Calu3 (cell line): ENCODE measurements around the gene CCDC54. TPM values are rescaled to one million over a fixed set of nuclear protein-coding genes. Genes with fewer than 3 reads are reported as not detected.

ENCODE experiments used
- BruUV-seq: library from RNA; stranded (reverse); fragments of 400-500 nt; replicated peaks from 2 replicates; lab custom pipeline; 2021; lab: Mats Ljungman, UMichigan
- CTCF ChIA-PET: fragments of 300-600 bp; sonication (Branson Sonifier 250); formaldehyde crosslinking; loops from one replicate; lab custom pipeline; 2022; ENCODE audit warnings: antibody characterized with exemption; lab: Charles Lee
- DNase-seq: peaks from one replicate; pipeline ENCODE4 v3.0.0; 2022
- H3K27ac Mint-ChIP-seq: one replicate; pipeline ENCODE4 v1.8.0; 2022; ENCODE audit warnings: mixed read lengths; ENCODE audit not compliant: unreplicated experiment
- H3K27me3 Mint-ChIP-seq: one replicate; pipeline ENCODE4 v1.8.0; 2022; ENCODE audit warnings: mixed read lengths; ENCODE audit not compliant: unreplicated experiment
- H3K36me3 Mint-ChIP-seq: one replicate; pipeline ENCODE4 v1.8.0; 2022; ENCODE audit warnings: mild to moderate bottlenecking, moderate library complexity, mixed read lengths; ENCODE audit not compliant: insufficient read depth, unreplicated experiment
- H3K4me1 Mint-ChIP-seq: one replicate; pipeline ENCODE4 v1.8.0; 2022; ENCODE audit warnings: mild to moderate bottlenecking, low read depth, mixed read lengths; ENCODE audit not compliant: unreplicated experiment
- H3K4me3 Mint-ChIP-seq: one replicate; pipeline ENCODE4 v1.8.0; 2022; ENCODE audit warnings: mild to moderate bottlenecking, low read depth, moderate library complexity, mixed read lengths; ENCODE audit not compliant: unreplicated experiment
- H3K9me3 Mint-ChIP-seq: one replicate; pipeline ENCODE4 v1.8.0; 2022; ENCODE audit warnings: low read depth, mixed read lengths; ENCODE audit not compliant: unreplicated experiment
- CTCF ChIP-seq: fragments of 200-600 bp; IDR thresholded peaks from one replicate; pipeline ENCODE4 v1.8.0; 2022; ENCODE audit warnings: antibody characterized with exemption; ENCODE audit not compliant: unreplicated experiment
- intact Hi-C: fragments of 100-400 bp; cut with micrococcal nuclease; formaldehyde crosslinking; loops from one replicate; pipeline ENCODE4 v1.10.0; 2022; ENCODE audit not compliant: unreplicated experiment
- total RNA-seq: library from RNA; stranded (reverse); gene quantifications from 2 replicates; pipeline ENCODE4 v1.2.3, GENCODE V29; 2022

The CCDC54 gene
- total RNA-seq, 1 experiment from 2014 or later = not detected

- TF ChIP-seq CTCF = no peak
- Mint-ChIP-seq H3K27ac (no peak overlapping the region), H3K27me3 (no peaks in the 10 kb centered on the region), H3K4me3 (no peak overlapping the region), H3K36me3 (peaks cover 2% of the 10 kb centered on the region), H3K4me1 (peaks cover 12% of the 10 kb centered on the region), H3K9me3 (no peaks in the 10 kb centered on the region)
- intact Hi-C loops = no loop called here
- CTCF ChIA-PET = interaction anchor here (0.7 kb wide), 1 partner anchor 1734 kb away, joined by 3 read pairs; no protein-coding TSS in a partner anchor
- DNase-seq = no peak
- BruUV-seq = no TSS peak
Measured at GRCh38 chr3:107411056-107411455, 33.8 kb downstream of the CCDC54 start.

- TF ChIP-seq CTCF = no peak
- no TSS peak for BruUV-seq
- no peaks in the 10 kb centered on the region for H3K27me3 Mint-ChIP-seq
- H3K4me1 Mint-ChIP-seq = peaks cover 19% of the 10 kb centered on the region
- H3K4me3 Mint-ChIP-seq = no peak overlapping the region
- no peak overlapping the region for H3K27ac Mint-ChIP-seq
- no peaks in the 10 kb centered on the region for H3K9me3 Mint-ChIP-seq
- peaks cover 5% of the 10 kb centered on the region for H3K36me3 Mint-ChIP-seq
- DNase-seq = no peak
- intact Hi-C loops = no loop called here
- CTCF ChIA-PET = no interaction called here
Measured at GRCh38 chr3:107411779-107412178, 34.5 kb downstream of the CCDC54 start.

- Mint-ChIP-seq H3K36me3 (peaks cover 5% of the 10 kb centered on the region), H3K9me3 (no peaks in the 10 kb centered on the region), H3K4me1 (peaks cover 24% of the 10 kb centered on the region), H3K4me3 (no peak overlapping the region), H3K27me3 (no peaks in the 10 kb centered on the region), H3K27ac (no peak overlapping the region)
- intact Hi-C loops = no loop called here
- CTCF ChIA-PET = no interaction called here
- no TSS peak for BruUV-seq
- no peak for DNase-seq
- no peak for TF ChIP-seq CTCF
Measured at GRCh38 chr3:107412376-107412775, 35.1 kb downstream of the CCDC54 start.

- Mint-ChIP-seq H3K27me3 (no peaks in the 10 kb centered on the region), H3K9me3 (no peaks in the 10 kb centered on the region), H3K4me1 (peaks cover 18% of the 10 kb centered on the region), H3K36me3 (peaks cover 5% of the 10 kb centered on the region), H3K27ac (no peak overlapping the region), H3K4me3 (no peak overlapping the region)
- TF ChIP-seq CTCF = no peak
- CTCF ChIA-PET = no interaction called here
- DNase-seq = peak; percentile 4
- intact Hi-C loops = no loop called here
- BruUV-seq = no TSS peak
Measured at GRCh38 chr3:107413264-107413663, 36.0 kb downstream of the CCDC54 start.
